B cell (primary cell): ENCODE measurements around the gene BEST1. TPM values are rescaled to one million over a fixed set of nuclear protein-coding genes. Genes with fewer than 3 reads are reported as not detected.

Experiments
- ATAC-seq: fragments of 200-7000 bp; cut with Tn5 transposase; one replicate; pipeline ENCODE4 v1.10.0; 2021; ENCODE audit warnings: low read depth, mild to moderate bottlenecking, moderate number of reproducible peaks, moderate library complexity
- CTCF ChIA-PET: fragments of 350-600 bp; sonication (Branson Sonifier 250); formaldehyde crosslinking; loops from one replicate; lab custom pipeline; 2021; ENCODE audit warnings: antibody characterized with exemption, inconsistent platforms; lab: Charles Lee
- POLR2A ChIA-PET: fragments of 350-600 bp; sonication (Branson Sonifier 250); formaldehyde crosslinking; loops from one replicate; lab custom pipeline; 2021; ENCODE audit warnings: antibody characterized with exemption; lab: Charles Lee
- DNase-seq: peaks from one replicate; pipeline ENCODE4 v3.0.0; 2013
- H2AFZ ChIP-seq: 2 replicates; pipeline ENCODE4 v1.6.1; 2012; ENCODE audit warnings: mild to moderate bottlenecking, low read depth, low read length; ENCODE audit not compliant: insufficient read depth, poor library complexity, severe bottlenecking
- H3K27ac ChIP-seq, 2 donors: 1 replicate in 1 of 2; 2 replicates in 1 of 2; pipeline ENCODE4 v1.5.1; 2012 to 2013; ENCODE audit warnings: low read length in 2 of 2, mild to moderate bottlenecking in 2 of 2, moderate library complexity in 1 of 2
- H3K27me3 ChIP-seq, 4 experiments: fragments of 200-600 bp in 1 of 4; sonication (generic) in 1 of 4; replicated peaks in 1 of 4; 1 replicate in 2 of 4; 2 replicates in 2 of 4; pipeline versions ENCODE4 v1.6.1 to v1.7.0; 2013 to 2016; ENCODE audit warnings: low read length in 3 of 4, mild to moderate bottlenecking in 2 of 4, mixed read lengths in 1 of 4, moderate library complexity in 1 of 4; ENCODE audit not compliant: insufficient read depth in 4 of 4, control insufficient read depth in 3 of 4; ENCODE audit errors: control extremely low read depth in 1 of 4
- H3K36me3 ChIP-seq, 2 experiments: replicated peaks in 1 of 2; 1 replicate in 1 of 2; 2 replicates in 1 of 2; pipeline versions ENCODE4 v1.6.1 to v1.7.1; 2013; ENCODE audit warnings: low read length in 1 of 2; ENCODE audit not compliant: insufficient read depth in 2 of 2, control insufficient read depth in 1 of 2; ENCODE audit errors: control extremely low read depth in 1 of 2, extremely low read depth in 1 of 2
- H3K4me1 ChIP-seq, 2 donors: fragments of 200-600 bp in 1 of 2; sonication (generic) in 1 of 2; 1 replicate in 1 of 2; 2 replicates in 1 of 2; pipeline versions ENCODE4 v1.5.1 to v1.6.1; 2013 to 2017; ENCODE audit warnings: low read length in 2 of 2; ENCODE audit not compliant: control insufficient read depth in 2 of 2, insufficient read depth in 2 of 2
- H3K4me2 ChIP-seq: replicated peaks from 2 replicates; pipeline ENCODE3; 2012; ENCODE audit warnings: mild to moderate bottlenecking, low read depth, low read length; ENCODE audit not compliant: poor library complexity, severe bottlenecking
- H3K4me3 ChIP-seq, 5 experiments: fragments of 200-600 bp in 1 of 5; sonication (generic) in 1 of 5; 1 replicate in 3 of 5; 2 replicates in 2 of 5; pipeline versions ENCODE4 v1.5.1 to v1.7.0; 2011 to 2016; ENCODE audit warnings: low read length in 4 of 5, mild to moderate bottlenecking in 4 of 5, low read depth in 2 of 5, control low read depth in 1 of 5, moderate library complexity in 1 of 5; ENCODE audit not compliant: insufficient read depth in 1 of 5; ENCODE audit errors: control extremely low read depth in 1 of 5, extremely low read depth in 1 of 5
- H3K79me2 ChIP-seq: fragments of 200-600 bp; sonication (generic); one replicate; pipeline ENCODE4 v1.6.0; 2016; ENCODE audit warnings: low read length; ENCODE audit not compliant: control insufficient read depth, insufficient read depth
- H3K9ac ChIP-seq: fragments of 200-600 bp; sonication (generic); 2 replicates; pipeline ENCODE4 v1.6.1; 2017; ENCODE audit warnings: mild to moderate bottlenecking, low read length, moderate library complexity
- H3K9me3 ChIP-seq, 3 donors: one replicate each; pipeline versions ENCODE4 v1.6.1 to v1.7.1; 2013; ENCODE audit warnings: low read length in 2 of 3; ENCODE audit not compliant: control insufficient read depth in 2 of 3, insufficient read depth in 1 of 3; ENCODE audit errors: control extremely low read depth in 1 of 3
- H4K20me1 ChIP-seq: 2 replicates; pipeline ENCODE4 v1.6.0; 2012; ENCODE audit warnings: mild to moderate bottlenecking, low read length; ENCODE audit not compliant: insufficient read depth, control insufficient read depth, poor library complexity, severe bottlenecking
- H3K27ac Mint-ChIP-seq: one replicate; pipeline ENCODE4 v1.8.0; 2021; ENCODE audit warnings: mixed read lengths
- H3K27me3 Mint-ChIP-seq: one replicate; pipeline ENCODE4 v1.8.0; 2021; ENCODE audit warnings: mixed read lengths
- H3K4me1 Mint-ChIP-seq: one replicate; pipeline ENCODE4 v1.8.0; 2021; ENCODE audit warnings: mixed read lengths
- H3K4me3 Mint-ChIP-seq: one replicate; pipeline ENCODE4 v1.8.0; 2021; ENCODE audit warnings: mixed read lengths
- H3K9me3 Mint-ChIP-seq: one replicate; pipeline ENCODE4 v1.8.0; 2022; ENCODE audit warnings: mixed read lengths; ENCODE audit not compliant: insufficient read depth
- CTCF ChIP-seq: fragments of 200-600 bp; IDR thresholded peaks from one replicate; pipeline ENCODE4 v1.8.0; 2022; ENCODE audit warnings: antibody characterized with exemption, mild to moderate bottlenecking
- EZH2 ChIP-seq: IDR thresholded peaks from 2 replicates; pipeline ENCODE4 v1.6.1; 2012; ENCODE audit warnings: borderline replicate concordance, low read depth, mild to moderate bottlenecking, moderate library complexity, low read length; ENCODE audit not compliant: insufficient read depth, poor library complexity, severe bottlenecking
- WGBS: methylation state at CpG from one replicate; pipeline ENCODE4 v1.1.5; 2013; ENCODE audit warnings: missing lambda C conversion rate; ENCODE audit not compliant: insufficient coverage; 5-methylcytosine and 5-hydroxymethylcytosine counted together
- intact Hi-C: fragments of 100-400 bp; cut with micrococcal nuclease; formaldehyde crosslinking; loops from one replicate; pipeline ENCODE4 v1.10.0; 2022
- polyA plus RNA-seq: library from polyadenylated mRNA; depleted of rRNA; stranded (reverse); fragments of >200 nt; gene quantifications from 2 replicates; pipeline ENCODE4 v1.2.3, GENCODE V29; 2012
- total RNA-seq, 2 donors: library from RNA; stranded (reverse); fragments of 120-200 nt in 1 of 2; gene quantifications; 1 replicate in 1 of 2; 2 replicates in 1 of 2; pipeline versions ENCODE4 v1.2.3 to v1.2.4, GENCODE V29; 2013 to 2022

The BEST1 gene
- total and polyA plus RNA-seq, 2 donors (not counting 1 experiment from before 2014, with no cell fraction given), result 0.07 to 0.99 TPM

GRCh38 chr11:61912530-61912898, 37.6 kb upstream of the BEST1 start:
- no peak overlapping the region for H3K4me3 Mint-ChIP-seq
- H3K9me3 ChIP-seq, result no peaks in the 10 kb centered on the region
- DNase-seq (peak; percentile 10), ATAC-seq (no peak)
- intact Hi-C loops, result no loop called here
- 43% methylated on average over 6 of the region's 6 CpGs for whole genome bisulfite sequencing
- no peak overlapping the region for H2AFZ ChIP-seq
- peaks cover 28% of the 10 kb centered on the region for H3K27me3 Mint-ChIP-seq
- H3K9ac ChIP-seq, result no peak overlapping the region
- no peaks in the 10 kb centered on the region for H3K79me2 ChIP-seq
- peaks cover 0 to 22% (median 6%) of the 10 kb centered on the region in 4 experiments for H3K27me3 ChIP-seq
- ChIA-PET POLR2A (interaction anchor here (0.6 kb wide), 1 partner anchor 73 kb away, joined by 6 read pairs; no protein-coding TSS in a partner anchor), CTCF (interaction anchor here (0.5 kb wide), 1 partner anchor 42 kb away, joined by 3 read pairs; no protein-coding TSS in a partner anchor)
- no peak overlapping the region for H3K27ac Mint-ChIP-seq
- no peak overlapping the region for H3K4me2 ChIP-seq
- H3K4me1 Mint-ChIP-seq, result peaks cover 3% of the 10 kb centered on the region
- no peak overlapping the region for H3K27ac ChIP-seq
- no peak overlapping the region for H3K4me3 ChIP-seq
- TF ChIP-seq EZH2, result no peak
- TF ChIP-seq CTCF, result no peak
- no peaks in the 10 kb centered on the region for H4K20me1 ChIP-seq
- no peaks in the 10 kb centered on the region for H3K36me3 ChIP-seq
- no peaks in the 10 kb centered on the region for H3K9me3 Mint-ChIP-seq
- H3K4me1 ChIP-seq, result peaks cover under 1 to 7% of the 10 kb centered on the region in 2 donors

GRCh38 chr11:61912991-61913698, 37.0 kb upstream of the BEST1 start:
- Histone ChIP-seq H3K4me2 (no peak overlapping the region), H2AFZ (no peak overlapping the region), H4K20me1 (no peaks in the 10 kb centered on the region), H3K4me1 (peaks cover 7 to 11% of the 10 kb centered on the region in 2 donors), H3K36me3 (no peaks in the 10 kb centered on the region), H3K9ac (no peak overlapping the region), H3K9me3 (no peaks in the 10 kb centered on the region), H3K27ac (no peak overlapping the region), H3K27me3 (peaks cover 0 to 28% (median 12%) of the 10 kb centered on the region in 4 experiments), H3K79me2 (no peaks in the 10 kb centered on the region), H3K4me3 (no peak overlapping the region)
- H3K4me1 Mint-ChIP-seq, result peaks cover 9% of the 10 kb centered on the region
- TF ChIP-seq EZH2 (no peak), CTCF (no peak)
- ChIA-PET POLR2A (interaction anchor here (0.6 kb wide), 1 partner anchor 72 kb away, joined by 6 read pairs; no protein-coding TSS in a partner anchor), CTCF (interaction anchor here (0.5 to 1.6 kb wide), 2 partner anchors 14 to 43 kb away, joined by 3 to 5 read pairs; no protein-coding TSS in a partner anchor)
- peaks cover 34% of the 10 kb centered on the region for H3K27me3 Mint-ChIP-seq
- ATAC-seq (no peak), DNase-seq (peak; percentile 4)
- 92% methylated on average over 18 of the region's 18 CpGs for WGBS
- H3K4me3 Mint-ChIP-seq, result no peak overlapping the region
- H3K9me3 Mint-ChIP-seq, result no peaks in the 10 kb centered on the region
- peak overlapping the region; percentile 13 for H3K27ac Mint-ChIP-seq
- intact Hi-C loops, result no loop called here
